AG09319 (cell line): Measurements from ENCODE around the gene LAMC3.

Source experiments
- DNase-seq: peaks from one replicate; pipeline ENCODE4 v3.0.0-alpha.2; 2010; ENCODE audit warnings: low read depth; ENCODE audit errors: extremely low read depth
- CTCF ChIP-seq: IDR thresholded peaks from 2 replicates; pipeline ENCODE4 v1.5.1; 2011; ENCODE audit warnings: low read depth, mild to moderate bottlenecking, inconsistent platforms, low read length, moderate library complexity

The LAMC3 gene

GRCh38 chr9:131087354-131087893 is 78.5 kb downstream of the LAMC3 start:
- TF ChIP-seq CTCF = no peak
- DNase-seq = no peak

- DNase-seq = no peak
- no peak for TF ChIP-seq CTCF
Observed at GRCh38 chr9:131090025-131090787, 81.2 kb downstream of the LAMC3 start.

- no peak for TF ChIP-seq CTCF
- no peak for DNase-seq
Observed at GRCh38 chr9:131091352-131091992, 82.5 kb downstream of the LAMC3 start.

GRCh38 chr9:131092030-131092429 is 83.1 kb downstream of the LAMC3 start:
- TF ChIP-seq CTCF = no peak
- DNase-seq = no peak

GRCh38 chr9:131092548-131093440 is 83.8 kb downstream of the LAMC3 start:
- DNase-seq = no peak
- TF ChIP-seq CTCF = no peak

GRCh38 chr9:131094015-131094414 is 85.0 kb downstream of the LAMC3 start:
- DNase-seq = no peak
- TF ChIP-seq CTCF = no peak

- peak; percentile 16 for DNase-seq
- TF ChIP-seq CTCF = no peak
Observed at GRCh38 chr9:131094622-131095021, 85.6 kb downstream of the LAMC3 start.
